ENCODE data around the gene NSUN5.
"Not testable (repeated sequence)": the region's sequence is repeated elsewhere in the genome, so short reads cannot be mapped to it uniquely, and the experiment has no call there.

The NSUN5 gene

DNA sequence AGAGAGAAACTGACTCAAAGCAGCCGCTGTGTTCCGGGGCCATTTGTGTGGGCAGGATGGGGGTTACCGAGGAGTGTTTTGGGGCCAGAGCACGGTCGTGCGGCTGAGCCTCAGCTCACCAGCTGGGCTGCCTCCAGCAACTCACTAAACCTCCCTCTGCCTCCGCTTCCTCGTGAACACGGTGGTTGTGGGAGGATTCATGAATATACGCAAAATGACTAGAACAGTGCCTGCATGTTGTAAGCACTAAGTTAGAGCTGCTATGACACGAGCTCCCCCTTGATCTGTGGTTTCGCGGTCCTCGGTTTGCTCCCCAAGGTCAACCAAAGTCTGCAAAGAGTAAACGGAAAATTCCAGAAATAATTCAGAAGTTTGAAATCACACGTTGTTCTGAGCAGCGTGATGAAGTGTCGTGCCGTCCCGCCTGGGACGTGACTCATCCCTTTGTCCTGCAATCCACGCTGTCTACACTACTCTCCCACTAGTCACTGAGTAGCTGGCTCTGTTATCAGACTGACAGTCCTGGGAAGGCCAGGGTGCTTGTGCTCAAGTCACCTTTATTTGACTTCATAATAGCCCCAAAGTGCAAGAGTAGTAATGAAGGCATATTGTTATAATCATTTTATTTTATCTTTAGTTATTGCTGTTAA is 41.8 kb downstream of the NSUN5 start:
- not testable (repeated sequence) for DNase-seq

DNA sequence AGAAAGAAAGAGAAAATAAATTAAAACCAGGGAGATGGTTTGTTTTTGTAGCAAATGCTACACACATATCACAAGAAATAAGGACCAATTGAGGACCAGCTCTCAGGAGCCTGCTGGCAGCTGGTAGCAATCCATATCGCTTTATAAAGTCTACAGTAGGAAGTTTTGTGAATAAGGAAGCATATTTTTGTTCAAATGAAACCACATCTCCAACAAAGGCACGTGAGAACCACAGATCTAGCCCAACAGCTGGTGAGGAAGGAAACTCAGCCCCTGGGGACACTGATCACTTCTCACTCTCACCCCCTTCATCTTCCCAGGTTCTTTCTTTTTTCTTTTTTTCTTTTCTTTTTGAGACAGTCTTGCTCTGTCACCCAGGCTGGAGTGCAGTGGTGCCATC is 46.2 kb downstream of the NSUN5 start:
- DNase-seq = not testable (repeated sequence)

Data from cerebellar nuclear complex (tissue), 1 donor.